ENCODE results near the gene TMEM169. TPM values are rescaled to one million over a fixed set of nuclear protein-coding genes. Genes with fewer than 3 reads are reported as not detected.

TMEM169 gene
- total RNA-seq, 1 donor from 2014 or later = 29.7 TPM

- TF ChIP-seq CTCF (conservative IDR thresholded peaks at IDR 0.05) = no peak
- no peak overlapping the region for H3K27ac Mint-ChIP-seq (ENCODE audit: unreplicated experiment)
- no peak overlapping the region for H3K4me3 Mint-ChIP-seq
- peaks cover 8% of the 10 kb centered on the region for H3K36me3 Mint-ChIP-seq (ENCODE audit: low read depth)
- H3K27me3 Mint-ChIP-seq (ENCODE audit: low read depth) = no peaks in the 10 kb centered on the region
- no peak for DNase-seq (ENCODE audit: low read depth, low spot score)
- no peaks in the 10 kb centered on the region for H3K4me1 Mint-ChIP-seq
- H3K9me3 Mint-ChIP-seq = no peaks in the 10 kb centered on the region
Observed at GRCh38 chr2:216041438-216041837, 40.3 kb upstream of the TMEM169 start.

DNA sequence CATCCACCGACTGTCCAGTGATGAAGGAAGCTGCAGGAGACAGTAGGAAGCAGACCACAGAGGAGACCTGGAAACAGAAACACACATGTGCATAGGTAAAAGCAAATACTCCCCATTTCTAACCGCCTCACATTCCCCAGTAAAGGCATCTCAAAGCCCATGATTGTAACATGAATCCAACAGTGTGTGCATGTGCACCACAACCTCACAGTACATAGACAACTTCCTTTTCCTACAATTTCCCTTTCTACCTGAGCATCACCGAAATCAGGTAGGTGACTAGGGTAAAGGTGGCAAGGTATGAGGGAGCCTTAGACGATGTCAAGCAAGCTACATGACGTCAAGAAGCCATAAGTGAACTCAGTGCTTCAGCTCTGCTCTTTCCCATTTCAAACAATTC lies 37.8 kb upstream of the TMEM169 start:
- Mint-ChIP-seq H3K36me3 (ENCODE audit: low read depth) (peaks cover 13% of the 10 kb centered on the region), H3K4me3 (no peak overlapping the region), H3K4me1 (peaks cover 3% of the 10 kb centered on the region), H3K27me3 (ENCODE audit: low read depth) (no peaks in the 10 kb centered on the region), H3K9me3 (no peaks in the 10 kb centered on the region), H3K27ac (ENCODE audit: unreplicated experiment) (no peak overlapping the region)
- no peak for TF ChIP-seq CTCF (conservative IDR thresholded peaks at IDR 0.05)
- DNase-seq (ENCODE audit: low read depth, low spot score) = no peak

GRCh38 chr2:216044883-216045486 lies 36.7 kb upstream of the TMEM169 start:
- Mint-ChIP-seq H3K4me1 (peaks cover 13% of the 10 kb centered on the region), H3K4me3 (no peak overlapping the region), H3K27me3 (ENCODE audit: low read depth) (no peaks in the 10 kb centered on the region), H3K27ac (ENCODE audit: unreplicated experiment) (no peak overlapping the region), H3K9me3 (no peaks in the 10 kb centered on the region), H3K36me3 (ENCODE audit: low read depth) (peaks cover 9% of the 10 kb centered on the region)
- no peak for DNase-seq (ENCODE audit: low read depth, low spot score)
- no peak for TF ChIP-seq CTCF (conservative IDR thresholded peaks at IDR 0.05)

DNA sequence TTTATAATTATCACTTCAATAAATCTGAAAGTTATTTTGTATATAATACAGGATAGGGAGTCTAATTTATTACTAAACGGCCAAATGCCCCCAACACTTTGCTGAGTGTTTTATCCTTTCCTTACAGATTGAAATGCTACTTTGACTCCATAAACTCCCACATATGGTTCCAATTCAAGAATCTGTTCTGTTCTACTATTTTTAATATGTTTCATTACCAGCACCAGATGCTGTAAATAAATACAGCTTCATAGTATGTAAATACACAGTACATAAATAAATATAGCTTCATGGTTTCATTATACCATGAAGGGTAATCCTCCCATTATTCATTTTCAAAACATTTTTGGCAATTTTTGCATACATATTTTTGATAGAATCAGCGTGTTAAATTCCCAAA lies 34.3 kb upstream of the TMEM169 start:
- Mint-ChIP-seq H3K36me3 (ENCODE audit: low read depth) (peaks cover 11% of the 10 kb centered on the region), H3K27me3 (ENCODE audit: low read depth) (no peaks in the 10 kb centered on the region), H3K4me3 (no peak overlapping the region), H3K9me3 (no peaks in the 10 kb centered on the region), H3K27ac (ENCODE audit: unreplicated experiment) (no peak overlapping the region), H3K4me1 (peaks cover 17% of the 10 kb centered on the region)
- TF ChIP-seq CTCF (conservative IDR thresholded peaks at IDR 0.05) = no peak
- DNase-seq (ENCODE audit: low read depth, low spot score) = no peak

DNA sequence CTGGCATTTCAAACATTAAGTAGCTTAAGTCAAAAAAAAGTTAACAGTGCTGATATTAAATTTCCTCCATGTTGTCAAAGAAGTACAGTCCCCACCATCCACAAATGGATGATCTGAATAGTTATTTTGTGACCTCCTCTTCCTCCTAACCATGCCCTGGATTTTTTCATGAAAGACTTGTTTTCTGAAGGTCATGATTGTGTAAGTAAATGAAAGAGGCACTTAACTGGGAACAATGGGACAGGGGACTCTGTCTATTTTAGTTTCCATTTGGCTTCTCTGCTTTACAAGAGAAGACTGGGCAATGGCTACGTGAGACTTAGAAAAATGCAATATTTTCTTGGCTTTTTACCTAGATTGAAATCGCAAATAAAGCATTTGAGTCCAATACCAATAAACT lies 32.3 kb upstream of the TMEM169 start:
- no peaks in the 10 kb centered on the region for H3K27me3 Mint-ChIP-seq (ENCODE audit: low read depth)
- H3K4me3 Mint-ChIP-seq = no peak overlapping the region
- H3K9me3 Mint-ChIP-seq = no peaks in the 10 kb centered on the region
- no peak overlapping the region for H3K27ac Mint-ChIP-seq (ENCODE audit: unreplicated experiment)
- H3K4me1 Mint-ChIP-seq = peaks cover 17% of the 10 kb centered on the region
- H3K36me3 Mint-ChIP-seq (ENCODE audit: low read depth) = peaks cover 11% of the 10 kb centered on the region
- no peak for DNase-seq (ENCODE audit: low read depth, low spot score)
- no peak for TF ChIP-seq CTCF (conservative IDR thresholded peaks at IDR 0.05)

Measured in neural crest cell (in vitro differentiated cells).